Esophagus squamous epithelium (tissue), 4 donors: Measurements from ENCODE around the gene METAP1D.

Experiments used
- CTCF ChIP-seq, 6 experiments: fragments of 450-650 bp in 4 of 6; fragments of 200-600 bp in 2 of 6; sonication (generic) in 2 of 6; IDR thresholded peaks; one replicate each; pipeline ENCODE4 v1.5.1; 2016 to 2019; ENCODE audit warnings: antibody characterized with exemption in 6 of 6, mild to moderate bottlenecking in 4 of 6, moderate library complexity in 4 of 6
- POLR2A ChIP-seq, 4 donors: fragments of 450-650 bp; IDR thresholded peaks; one replicate each; pipeline ENCODE4 v1.6.1; 2017; ENCODE audit warnings: antibody characterized with exemption in 4 of 4, mild to moderate bottlenecking in 4 of 4, moderate library complexity in 3 of 4

- TF ChIP-seq CTCF (IDR thresholded peaks at IDR 0.05): no peak
- no peak for TF ChIP-seq POLR2A (IDR thresholded peaks at IDR 0.05)
These were observed 93.9 kb downstream of the METAP1D start for GRCh38 chr2:172093416-172094293.
